ENCODE results near the gene ZFPM1.

The ZFPM1 gene

DNA sequence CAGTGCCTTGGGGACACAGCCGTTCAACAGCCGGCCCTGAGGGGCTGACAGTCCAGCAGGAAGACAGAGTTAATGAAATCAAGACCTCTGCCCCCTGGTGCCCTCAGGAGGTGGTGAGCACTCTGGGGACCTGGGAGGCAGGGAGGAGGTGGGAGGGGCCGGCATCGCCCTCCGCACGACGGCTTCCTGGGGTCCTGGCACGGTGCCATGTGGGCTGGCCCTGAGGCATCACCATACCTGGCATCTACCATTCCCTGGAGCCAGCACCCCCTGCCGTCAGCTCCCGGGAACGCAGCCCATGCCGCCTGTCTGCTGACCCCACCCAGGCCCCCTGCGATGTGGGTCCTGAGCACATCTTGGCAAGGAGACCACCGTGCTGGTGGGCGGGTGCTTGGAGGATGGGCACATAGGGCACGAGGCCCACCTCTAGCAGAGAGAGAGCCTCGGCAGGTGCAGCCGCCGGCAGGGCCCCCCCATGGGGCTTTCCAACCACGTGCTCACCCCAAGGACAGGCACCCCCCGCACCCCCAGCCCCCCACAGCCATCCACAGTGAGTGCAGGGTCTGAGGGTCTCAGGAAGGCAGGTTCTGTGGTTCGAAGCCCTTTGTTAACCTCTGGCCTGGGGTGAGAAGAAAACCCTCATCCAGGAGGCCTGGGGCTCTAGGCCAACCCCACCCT is 52.5 kb downstream of the ZFPM1 start:
- DNase-seq (ENCODE audit: extremely low spot score): no peak
- ChIA-PET POLR2A (no interaction called here), CTCF (interaction anchor here (0.8 to 1.2 kb wide), 2 partner anchors 48 to 68 kb away, joined by 3 to 4 read pairs; no protein-coding TSS in a partner anchor)
- TF ChIP-seq, protein P1, sequence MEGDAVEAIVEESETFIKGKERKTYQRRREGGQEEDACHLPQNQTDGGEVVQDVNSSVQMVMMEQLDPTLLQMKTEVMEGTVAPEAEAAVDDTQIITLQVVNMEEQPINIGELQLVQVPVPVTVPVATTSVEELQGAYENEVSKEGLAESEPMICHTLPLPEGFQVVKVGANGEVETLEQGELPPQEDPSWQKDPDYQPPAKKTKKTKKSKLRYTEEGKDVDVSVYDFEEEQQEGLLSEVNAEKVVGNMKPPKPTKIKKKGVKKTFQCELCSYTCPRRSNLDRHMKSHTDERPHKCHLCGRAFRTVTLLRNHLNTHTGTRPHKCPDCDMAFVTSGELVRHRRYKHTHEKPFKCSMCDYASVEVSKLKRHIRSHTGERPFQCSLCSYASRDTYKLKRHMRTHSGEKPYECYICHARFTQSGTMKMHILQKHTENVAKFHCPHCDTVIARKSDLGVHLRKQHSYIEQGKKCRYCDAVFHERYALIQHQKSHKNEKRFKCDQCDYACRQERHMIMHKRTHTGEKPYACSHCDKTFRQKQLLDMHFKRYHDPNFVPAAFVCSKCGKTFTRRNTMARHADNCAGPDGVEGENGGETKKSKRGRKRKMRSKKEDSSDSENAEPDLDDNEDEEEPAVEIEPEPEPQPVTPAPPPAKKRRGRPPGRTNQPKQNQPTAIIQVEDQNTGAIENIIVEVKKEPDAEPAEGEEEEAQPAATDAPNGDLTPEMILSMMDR (IDR thresholded peaks at IDR 0.05; ENCODE audit: control extremely low read depth, extremely low read depth, low read depth, missing control alignments): no peak

DNA sequence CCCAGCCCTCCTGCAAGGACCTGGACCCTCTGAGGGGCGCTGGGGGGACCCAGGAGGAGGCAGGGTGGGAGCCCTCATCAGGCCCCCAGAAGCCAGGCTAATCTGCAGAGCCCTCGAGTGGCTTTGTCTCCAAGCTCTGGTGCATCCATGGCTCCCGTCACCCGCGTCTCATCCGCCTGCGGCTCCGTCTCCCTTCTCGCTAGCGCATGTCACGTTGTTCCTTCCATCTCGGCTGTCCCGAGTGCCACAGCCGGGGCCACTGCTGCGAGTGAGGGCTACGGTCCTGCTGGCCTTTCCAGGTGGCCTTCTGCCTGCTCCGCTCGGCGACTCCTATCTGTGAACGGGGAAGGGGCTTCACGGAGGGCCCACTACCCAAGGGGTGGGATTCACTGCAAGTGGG is 53.6 kb downstream of the ZFPM1 start:
- ChIA-PET POLR2A (no interaction called here), CTCF (no interaction called here)
- TF ChIP-seq, protein P1 (IDR thresholded peaks at IDR 0.05; ENCODE audit: control extremely low read depth, extremely low read depth, low read depth, missing control alignments): no peak
- DNase-seq (ENCODE audit: extremely low spot score): no peak

DNA sequence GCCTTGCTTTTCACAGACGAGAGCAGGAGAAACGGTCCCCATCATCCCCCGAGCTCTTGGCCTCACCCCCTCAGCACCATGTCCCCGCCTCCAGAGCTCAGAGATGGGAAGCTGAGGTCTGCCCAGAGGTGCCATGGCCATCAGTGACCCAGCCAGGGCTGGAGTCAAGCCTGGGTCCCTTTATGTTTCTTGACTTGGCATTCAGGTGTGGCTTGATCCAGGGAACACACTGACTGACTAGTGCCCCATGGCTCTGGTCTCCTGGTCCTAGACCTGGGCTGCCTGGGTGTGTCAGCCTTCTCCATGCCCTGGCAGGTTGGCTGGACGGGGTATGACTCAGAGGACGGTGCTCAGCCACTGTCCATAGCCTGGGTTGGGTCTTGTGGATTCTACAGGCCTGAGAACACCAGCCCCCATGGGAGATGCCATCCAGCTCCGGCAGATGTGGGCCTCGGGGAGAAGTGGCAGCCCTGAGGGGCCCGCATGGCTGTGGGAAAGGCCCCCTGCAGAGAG is 54.2 kb downstream of the ZFPM1 start:
- ChIA-PET CTCF (no interaction called here), POLR2A (no interaction called here)
- DNase-seq (ENCODE audit: extremely low spot score): no peak
- TF ChIP-seq, protein P1 (IDR thresholded peaks at IDR 0.05; ENCODE audit: control extremely low read depth, extremely low read depth, low read depth, missing control alignments): no peak

DNA sequence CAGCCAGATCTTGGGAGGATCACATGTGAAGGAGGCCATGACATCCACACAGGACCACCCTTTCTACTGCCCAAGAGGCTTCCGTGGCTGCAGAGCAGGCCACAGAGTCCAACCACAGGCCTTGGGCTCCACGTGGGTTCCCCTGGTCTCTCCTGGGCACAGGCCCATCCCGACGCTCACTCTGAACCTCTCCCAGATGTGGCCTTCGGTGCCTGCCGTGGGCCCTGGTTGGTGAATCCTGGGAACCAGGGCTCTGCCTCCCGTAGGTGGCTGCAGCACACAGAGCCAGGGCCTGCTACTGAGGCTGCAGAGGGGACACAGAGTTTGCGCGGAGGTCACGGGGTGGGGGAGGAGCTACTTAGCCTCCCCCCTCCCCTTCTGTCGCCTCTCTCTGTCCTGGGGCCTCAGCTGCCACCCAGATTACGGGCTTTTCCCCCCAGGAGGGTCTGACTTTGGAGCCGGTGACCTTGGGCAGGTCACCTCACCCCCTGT is 55.3 kb downstream of the ZFPM1 start:
- DNase-seq (ENCODE audit: extremely low spot score): no peak
- ChIA-PET CTCF (no interaction called here), POLR2A (no interaction called here)
- TF ChIP-seq, protein P1 (IDR thresholded peaks at IDR 0.05; ENCODE audit: control extremely low read depth, extremely low read depth, low read depth, missing control alignments): no peak

DNA sequence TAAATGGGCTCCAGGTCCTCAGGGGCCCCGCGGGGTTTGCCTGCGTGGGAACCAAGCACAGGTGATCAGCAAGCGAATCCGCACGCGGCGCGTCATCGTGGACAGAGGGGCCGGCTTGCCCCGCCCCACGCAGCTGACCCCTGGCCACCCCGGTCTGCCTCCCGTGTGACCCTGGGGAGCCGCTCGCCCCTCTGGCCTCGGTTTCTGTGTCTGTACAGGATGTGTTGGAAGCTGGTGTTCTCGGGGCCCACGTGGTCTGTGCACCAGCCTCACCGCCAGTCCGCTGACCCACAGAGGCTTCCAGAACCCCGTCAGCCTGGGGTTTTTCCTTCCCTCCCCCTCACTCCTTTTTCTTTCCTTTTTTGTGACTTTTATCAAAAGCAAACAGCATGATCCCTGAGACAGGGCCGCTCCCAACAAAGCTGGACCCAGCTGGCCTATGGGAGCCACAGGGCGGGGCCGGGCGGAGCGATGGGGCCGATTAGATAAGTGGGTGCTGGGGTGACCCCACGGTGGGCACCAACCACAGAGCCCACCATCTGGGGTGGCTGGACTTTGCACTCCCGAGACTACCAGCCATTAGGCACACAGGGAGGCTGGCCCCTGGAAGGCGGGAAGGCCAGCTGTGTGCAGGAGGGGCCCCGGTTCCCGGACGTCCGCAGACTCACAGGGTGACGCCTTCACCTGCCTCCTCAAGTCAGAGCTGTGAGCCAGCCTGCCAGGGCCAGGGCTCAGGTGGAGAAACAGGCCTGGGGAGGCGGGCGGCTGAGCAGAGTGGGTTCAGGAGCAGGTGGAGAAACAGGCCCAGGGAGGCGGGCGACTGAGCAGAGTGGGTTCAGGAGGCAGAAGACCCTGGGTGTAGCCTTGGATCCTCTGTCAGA is 56.0 kb downstream of the ZFPM1 start:
- TF ChIP-seq, protein P1 (IDR thresholded peaks at IDR 0.05; ENCODE audit: control extremely low read depth, extremely low read depth, low read depth, missing control alignments): no peak
- no peak for DNase-seq (ENCODE audit: extremely low spot score)
- ChIA-PET CTCF (no interaction called here), POLR2A (no interaction called here)

DNA sequence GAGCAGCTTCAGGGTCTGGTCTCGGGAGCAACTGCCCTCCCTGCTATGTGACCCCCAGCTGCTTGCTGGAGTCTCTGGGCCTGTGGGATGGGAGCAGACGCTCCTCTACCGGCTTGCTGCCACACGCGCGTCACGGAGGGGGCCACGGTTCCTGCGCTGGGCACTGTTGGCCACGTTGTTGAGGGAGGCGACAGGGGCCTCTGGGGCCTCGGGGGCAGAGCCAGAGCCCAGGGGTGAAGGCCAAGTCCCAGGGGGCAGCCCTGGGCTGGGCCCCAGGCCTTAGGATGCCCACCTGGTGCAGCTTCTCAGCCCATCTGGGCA is 56.6 kb downstream of the ZFPM1 start:
- POLR2A ChIA-PET: no interaction called here
- no peak for DNase-seq (ENCODE audit: extremely low spot score)
- TF ChIP-seq, protein P1 (IDR thresholded peaks at IDR 0.05; ENCODE audit: control extremely low read depth, extremely low read depth, low read depth, missing control alignments): no peak
- CTCF ChIA-PET: no interaction called here
